HepG2 (cell line): ENCODE results near the gene ARID1A. TPM values are rescaled to one million over a fixed set of nuclear protein-coding genes. Genes with fewer than 3 reads are reported as not detected.

Experiments
- ATAC-seq: fragments of 200-7000 bp; cut with Tn5 transposase; 3 replicates; pipeline ENCODE4 v1.9.1; 2020; ENCODE audit warnings: mild to moderate bottlenecking, moderate library complexity
- BruUV-seq: library from RNA; stranded (reverse); fragments of 400-500 nt; replicated peaks from 2 replicates; lab custom pipeline; 2021; lab: Mats Ljungman, UMichigan
- CTCF ChIA-PET: fragments of 300-600 bp; formaldehyde crosslinking; extraction: SDS; loops from one replicate; lab custom pipeline; 2021; ENCODE audit warnings: low total read pairs, inconsistent platforms, low intra/inter-chr PET ratio; lab: Yijun Ruan, JAX
- POLR2A ChIA-PET: fragments of 350-600 bp; sonication (Branson Sonifier 250); formaldehyde crosslinking; loops from one replicate; lab custom pipeline; 2020; ENCODE audit warnings: antibody characterized with exemption, inconsistent platforms; lab: Yijun Ruan, JAX
- DNase-seq: peaks from one replicate; pipeline ENCODE4 v3.0.0-alpha.2; 2015; ENCODE audit warnings: low spot score
- FAIRE-seq: peaks from 3 replicates; lab custom pipeline; 2011; peaks lifted over from hg19 to GRCh38; lab: Jason Lieb, UNC
- H2AFZ ChIP-seq: one replicate; pipeline ENCODE4 v1.6.1; 2011; ENCODE audit warnings: low read length, inconsistent platforms
- H3K27ac ChIP-seq: fragments of 300-600 bp; 3 replicates; pipeline ENCODE4 v1.8.0; 2011; ENCODE audit warnings: mixed run types, mild to moderate bottlenecking, mixed read lengths, low read length, inconsistent platforms; ENCODE audit not compliant: insufficient read depth; ENCODE audit errors: extremely low read length
- H3K27me3 ChIP-seq, 2 experiments: fragments of 200-600 bp in 1 of 2; 2 replicates in 1 of 2; 3 replicates in 1 of 2; pipeline versions ENCODE4 v1.6.0 to v1.8.0; 2011; ENCODE audit warnings: low read length in 2 of 2, mild to moderate bottlenecking in 2 of 2, moderate library complexity in 2 of 2, inconsistent platforms in 1 of 2; ENCODE audit not compliant: insufficient read depth in 2 of 2, control insufficient read depth in 1 of 2
- H3K36me3 ChIP-seq, 2 experiments: fragments of 200-600 bp in 1 of 2; replicated peaks in 1 of 2; 2 replicates in 1 of 2; 3 replicates in 1 of 2; pipeline versions ENCODE4 v1.5.1 to v1.8.0; 2011; ENCODE audit warnings: low read length in 2 of 2, inconsistent platforms in 1 of 2; ENCODE audit not compliant: insufficient read depth in 2 of 2, control insufficient read depth in 1 of 2
- H3K4me1 ChIP-seq: 2 replicates; pipeline ENCODE4 v1.5.1; 2012; ENCODE audit warnings: low read length, inconsistent platforms; ENCODE audit not compliant: insufficient read depth
- H3K4me2 ChIP-seq: 2 replicates; pipeline ENCODE4 v1.6.0; 2011; ENCODE audit warnings: low read depth, low read length, inconsistent platforms
- H3K4me3 ChIP-seq, 3 experiments: fragments of 200-600 bp in 1 of 3; sonication (generic), shearing (Covaris generic) in 1 of 3; replicated peaks in 1 of 3; 2 replicates each; pipeline ENCODE4 v1.5.1; 2011 to 2016; ENCODE audit warnings: low read length in 3 of 3, inconsistent platforms in 2 of 3, low read depth in 2 of 3, mild to moderate bottlenecking in 2 of 3, control low read depth in 1 of 3, mixed read lengths in 1 of 3; ENCODE audit not compliant: insufficient read depth in 1 of 3
- H3K79me2 ChIP-seq: one replicate; pipeline ENCODE4 v1.6.1; 2011; ENCODE audit warnings: low read length, inconsistent platforms; ENCODE audit not compliant: insufficient read depth
- H3K9ac ChIP-seq: 2 replicates; pipeline ENCODE4 v1.6.0; 2011; ENCODE audit warnings: mild to moderate bottlenecking, low read depth, low read length, inconsistent platforms; ENCODE audit not compliant: insufficient read depth
- H3K9me3 ChIP-seq: 2 replicates; pipeline ENCODE4 v1.5.1; 2012; ENCODE audit warnings: mild to moderate bottlenecking, low read length
- H4K20me1 ChIP-seq: 2 replicates; pipeline ENCODE4 v1.6.0; 2011; ENCODE audit warnings: inconsistent platforms, mild to moderate bottlenecking, low read length, moderate library complexity; ENCODE audit not compliant: insufficient read depth
- AGO2 ChIP-seq: fragments of 200-400 bp; formaldehyde crosslinking; optimal IDR thresholded peaks from 2 replicates; pipeline ENCODE3; 2017; ENCODE audit warnings: mild to moderate bottlenecking, low read depth, low read length, moderate library complexity
- ARHGAP35 ChIP-seq: sonication (generic); formaldehyde crosslinking; IDR thresholded peaks from 2 replicates; pipeline ENCODE4 v1.9.0; 2022; ENCODE audit warnings: mild to moderate bottlenecking, inconsistent platforms, moderate library complexity, missing genetic modification reagents, borderline replicate concordance
- ATF7 ChIP-seq, 2 experiments: fragments of 450-650 bp in 1 of 2; sonication (generic) in 1 of 2; formaldehyde crosslinking in 1 of 2; IDR thresholded peaks; 2 replicates each; pipeline versions ENCODE4 v1.4.0 to v1.6.1; 2016 to 2020; ENCODE audit warnings: antibody characterized with exemption in 1 of 2, mild to moderate bottlenecking in 1 of 2, missing genetic modification reagents in 1 of 2
- FOXJ3 ChIP-seq: sonication (generic); formaldehyde crosslinking; IDR thresholded peaks from 2 replicates; pipeline ENCODE4 v1.4.0; 2020; ENCODE audit warnings: missing genetic modification reagents, mild to moderate bottlenecking, borderline replicate concordance
- HNRNPL ChIP-seq: fragments of 200-400 bp; formaldehyde crosslinking; IDR thresholded peaks from 2 replicates; pipeline ENCODE4 v1.6.1; 2017; ENCODE audit warnings: mild to moderate bottlenecking, low read depth, low read length
- KDM1A ChIP-seq: IDR thresholded peaks from 2 replicates; pipeline ENCODE4 v1.6.1; 2016; ENCODE audit warnings: missing compliant biosample characterization
- NR2C2 ChIP-seq: sonication (generic); formaldehyde crosslinking; IDR thresholded peaks from 2 replicates; pipeline ENCODE4 v1.4.0; 2020; ENCODE audit warnings: missing genetic modification reagents, mild to moderate bottlenecking, moderate library complexity, borderline replicate concordance
- POLR2AphosphoS5 ChIP-seq: IDR thresholded peaks from 2 replicates; pipeline ENCODE4 v1.6.1; 2012; ENCODE audit warnings: low read depth, low read length
- RXRA ChIP-seq: sonication (generic); formaldehyde crosslinking; IDR thresholded peaks from 2 replicates; pipeline ENCODE4 v1.5.1; 2020; ENCODE audit warnings: missing genetic modification reagents
- SALL2 ChIP-seq: sonication (generic); formaldehyde crosslinking; IDR thresholded peaks from 2 replicates; pipeline ENCODE4 v1.8.1; 2023; ENCODE audit warnings: mild to moderate bottlenecking, missing genetic modification reagents, inconsistent platforms
- TOPORS ChIP-seq: sonication (generic); formaldehyde crosslinking; IDR thresholded peaks from 2 replicates; pipeline ENCODE4 v1.8.0; 2023; ENCODE audit warnings: mild to moderate bottlenecking, missing genetic modification reagents
- ZFP90 ChIP-seq: sonication (generic); formaldehyde crosslinking; IDR thresholded peaks from 2 replicates; pipeline ENCODE4 v1.8.0; 2022; ENCODE audit warnings: missing genetic modification reagents, mild to moderate bottlenecking, inconsistent platforms, borderline replicate concordance
- ZFP91 ChIP-seq: sonication (generic); formaldehyde crosslinking; IDR thresholded peaks from 2 replicates; pipeline ENCODE4 v1.9.0; 2022; ENCODE audit warnings: missing genetic modification reagents, mild to moderate bottlenecking, borderline replicate concordance
- ZNF232 ChIP-seq: sonication (generic); formaldehyde crosslinking; IDR thresholded peaks from 2 replicates; pipeline ENCODE4 v1.4.0; 2020; ENCODE audit warnings: missing genetic modification reagents, borderline replicate concordance
- ZNF3 ChIP-seq: IDR thresholded peaks from 2 replicates; pipeline ENCODE4 v1.7.0; 2017; ENCODE audit warnings: inconsistent platforms
- ZNF326 ChIP-seq: sonication (generic); formaldehyde crosslinking; IDR thresholded peaks from 2 replicates; pipeline ENCODE4 v1.4.0; 2020; ENCODE audit warnings: missing genetic modification reagents, borderline replicate concordance
- ZNF431 ChIP-seq: sonication (generic); formaldehyde crosslinking; IDR thresholded peaks from 2 replicates; pipeline ENCODE4 v1.9.0; 2022; ENCODE audit warnings: missing genetic modification reagents, low read depth, mild to moderate bottlenecking, borderline replicate concordance
- ZNF567 ChIP-seq: sonication (generic); formaldehyde crosslinking; IDR thresholded peaks from 2 replicates; pipeline ENCODE4 v1.8.1; 2023; ENCODE audit warnings: mild to moderate bottlenecking, missing genetic modification reagents, borderline replicate concordance
- ZNF746 ChIP-seq: sonication (generic); formaldehyde crosslinking; IDR thresholded peaks from 2 replicates; pipeline ENCODE4 v1.8.0; 2022; ENCODE audit warnings: mild to moderate bottlenecking, missing genetic modification reagents
- ZNF75D ChIP-seq: sonication (generic); formaldehyde crosslinking; IDR thresholded peaks from 2 replicates; pipeline ENCODE4 v1.8.1; 2023; ENCODE audit warnings: missing genetic modification reagents, mild to moderate bottlenecking, borderline replicate concordance
- WGBS: methylation state at CpG from one replicate; pipeline ENCODE4 v1.1.6; 2017; ENCODE audit warnings: low lambda C conversion rate; 5-methylcytosine and 5-hydroxymethylcytosine counted together
- in situ Hi-C: cut with HindIII; loops from 2 replicates; pipeline ENCODE4 v1.10.0; 2017; ENCODE audit warnings: low pct_unique_long_range_greater_than_20kb; ENCODE audit not compliant: extremely low pct_ligation_motif_present
- intact Hi-C: fragments of 100-400 bp; cut with micrococcal nuclease; formaldehyde crosslinking; loops from one replicate; pipeline ENCODE4 v1.10.0; 2022; ENCODE audit not compliant: unreplicated experiment
- polyA plus RNA-seq, 8 experiments: library from polyadenylated mRNA; depleted of rRNA in 3 of 8; stranded (reverse) in 7 of 8; unstranded in 1 of 8; fragments of >200 nt; fragmentation: Illumina TruSeq in 4 of 8; extraction: Trizol in 4 of 8; gene quantifications; 2 replicates each; pipeline versions ENCODE4 v1.2.1 to v1.2.3, GENCODE V29; 2011 to 2016; ENCODE audit warnings: low read depth in 4 of 8, missing spikeins in 1 of 8, mixed read lengths in 1 of 8; ENCODE audit not compliant: insufficient read depth in 1 of 8
- total RNA-seq, 5 experiments: library from RNA; depleted of rRNA; stranded (reverse); fragments of >200 nt; fragmentation: Illumina TruSeq; extraction: Trizol; gene quantifications; 2 replicates each; pipeline ENCODE4 v1.2.3, GENCODE V29; 2016; ENCODE audit warnings: low read depth in 1 of 5

ARID1A gene
- total and polyA plus RNA-seq, 2 of the 13 experiments (the other 11 are each of a cell fraction or from before 2014, with no cell fraction given): 11.9 to 15.9 TPM

GRCh38 chr1:26774462-26774861 lies 78.6 kb downstream of the ARID1A start:
- H3K27ac ChIP-seq: no peak overlapping the region
- no peaks in the 10 kb centered on the region for H4K20me1 ChIP-seq
- H3K4me1 ChIP-seq: peaks cover 18% of the 10 kb centered on the region
- no peak overlapping the region for H3K9ac ChIP-seq
- intact Hi-C loops (no loop called here), in situ Hi-C loops (no loop called here)
- no peaks in the 10 kb centered on the region for H3K9me3 ChIP-seq
- H3K4me2 ChIP-seq: no peak overlapping the region
- H3K36me3 ChIP-seq: peaks cover 45 to 91% of the 10 kb centered on the region in 2 experiments
- peaks cover 2% of the 10 kb centered on the region for H3K79me2 ChIP-seq
- no peak for ATAC-seq
- WGBS: 97% methylated on average over 5 of the region's 13 CpGs
- TF ChIP-seq ZNF567 (CRISPR knock-in tag) (no peak), ZNF232 (no peak), AGO2 (peak; percentile 65), ZFP90 (no peak), HNRNPL (0 out of 2 replicates have a peak, but pooled peaks have one; percentile 48), KDM1A (CRISPR knock-in tag) (no peak), ZNF431 (CRISPR knock-in tag) (no peak)
- no peak for DNase-seq
- FAIRE-seq: no peak
- CTCF ChIA-PET: interaction anchor here (0.9 kb wide), 1 partner anchor 14 kb away, joined by 4 read pairs; no protein-coding TSS in a partner anchor
- POLR2A ChIA-PET: no interaction called here
- no peak overlapping the region for H3K4me3 ChIP-seq
- H3K27me3 ChIP-seq: no peaks in the 10 kb centered on the region
- BruUV-seq: no TSS peak
- H2AFZ ChIP-seq: no peak overlapping the region

- no peak overlapping the region for H3K4me3 ChIP-seq
- no peak for ATAC-seq
- ChIA-PET POLR2A (no interaction called here), CTCF (no interaction called here)
- intact Hi-C loops (no loop called here), in situ Hi-C loops (no loop called here)
- peaks cover 18% of the 10 kb centered on the region for H3K4me1 ChIP-seq
- no peak overlapping the region for H3K9ac ChIP-seq
- H3K36me3 ChIP-seq: peaks cover 50 to 92% of the 10 kb centered on the region in 2 experiments
- BruUV-seq: no TSS peak
- no peaks in the 10 kb centered on the region for H3K27me3 ChIP-seq
- no peak overlapping the region for H2AFZ ChIP-seq
- WGBS: 96% methylated on average over 4 of the region's 4 CpGs
- H3K9me3 ChIP-seq: no peaks in the 10 kb centered on the region
- FAIRE-seq: no peak
- H3K27ac ChIP-seq: no peak overlapping the region
- no peak for DNase-seq
- no peaks in the 10 kb centered on the region for H4K20me1 ChIP-seq
- no peak overlapping the region for H3K4me2 ChIP-seq
- peaks cover 2% of the 10 kb centered on the region for H3K79me2 ChIP-seq
- TF ChIP-seq ZNF326 (CRISPR knock-in tag): no peak
- TF ChIP-seq NR2C2 (CRISPR knock-in tag): no peak
- TF ChIP-seq TOPORS: no peak
- TF ChIP-seq HNRNPL: no peak
- TF ChIP-seq ATF7 (IDR thresholded peaks at IDR 0.05): no peak
- TF ChIP-seq ATF7 (CRISPR knock-in tag; IDR thresholded peaks at IDR 0.05): no peak
- TF ChIP-seq ZNF75D: no peak
- TF ChIP-seq ZFP91 (CRISPR knock-in tag): no peak
- TF ChIP-seq ARHGAP35: no peak
- no peak for TF ChIP-seq SALL2 (CRISPR knock-in tag)
- TF ChIP-seq POLR2AphosphoS5: no peak
- TF ChIP-seq ZNF3 (CRISPR knock-in tag): no peak
- TF ChIP-seq RXRA (CRISPR knock-in tag): no peak
- no peak for TF ChIP-seq ZNF746 (CRISPR knock-in tag)
- TF ChIP-seq FOXJ3 (CRISPR knock-in tag): no peak
These were observed 79.9 kb downstream of the ARID1A start for GRCh38 chr1:26775666-26776065.
